GM12878 (cell line): ENCODE measurements around the gene CEND1. TPM values are rescaled to one million over a fixed set of nuclear protein-coding genes. Genes with fewer than 3 reads are reported as not detected.

Experiments used
- ATAC-seq: fragments of 200-7000 bp; cut with Tn5 transposase; 3 replicates; pipeline ENCODE4 v1.9.1; 2020; ENCODE audit warnings: mild to moderate bottlenecking, moderate library complexity
- BruUV-seq: library from RNA; stranded (reverse); fragments of 400-500 nt; replicated peaks from 2 replicates; lab custom pipeline; 2021; lab: Mats Ljungman, UMichigan
- CTCF ChIA-PET: fragments of 300-600 bp; sonication (Branson Sonifier 250); formaldehyde crosslinking; extraction: SDS; loops from one replicate; lab custom pipeline; 2021; ENCODE audit warnings: inconsistent platforms; lab: Yijun Ruan, JAX
- POLR2A ChIA-PET: fragments of 350-600 bp; formaldehyde crosslinking; extraction: SDS; loops from one replicate; lab custom pipeline; 2021; ENCODE audit warnings: inconsistent platforms; lab: Charles Lee
- RAD21 ChIA-PET: fragments of 300-600 bp; sonication (Branson Sonifier 250); formaldehyde crosslinking; loops from one replicate; lab custom pipeline; 2023; ENCODE audit warnings: antibody characterized with exemption; ENCODE audit not compliant: unreplicated experiment; lab: Charles Lee
- SMC1A ChIA-PET: fragments of 300-600 bp; sonication (Branson Sonifier 250); formaldehyde crosslinking; loops from one replicate; lab custom pipeline; 2023; ENCODE audit not compliant: unreplicated experiment, uncharacterized antibody; lab: Charles Lee
- DNase-seq: peaks from one replicate; pipeline ENCODE4 v3.0.0-alpha.2; 2011; ENCODE audit warnings: low read depth, low spot score
- FAIRE-seq: peaks from 3 replicates; lab custom pipeline; 2011; peaks lifted over from hg19 to GRCh38; lab: Jason Lieb, UNC
- H2AFZ ChIP-seq: 2 replicates; pipeline ENCODE4 v1.6.0; 2011; ENCODE audit warnings: low read depth, low read length, control low read depth; ENCODE audit not compliant: control insufficient read depth
- H3K27ac ChIP-seq: 2 replicates; pipeline ENCODE4 v1.5.1; 2011; ENCODE audit warnings: control low read depth; ENCODE audit not compliant: control insufficient read depth, insufficient read depth
- H3K27me3 ChIP-seq, 2 experiments: replicated peaks in 1 of 2; 2 replicates each; pipeline versions ENCODE4 v1.6.0 to v1.6.1; 2011; ENCODE audit warnings: low read length in 1 of 2; ENCODE audit not compliant: control insufficient read depth in 2 of 2, insufficient read depth in 2 of 2
- H3K36me3 ChIP-seq, 2 experiments: 2 replicates each; pipeline ENCODE4 v1.5.1; 2011; ENCODE audit warnings: low read length in 1 of 2; ENCODE audit not compliant: control insufficient read depth in 2 of 2, insufficient read depth in 2 of 2
- H3K4me1 ChIP-seq: 2 replicates; pipeline ENCODE4 v1.6.1; 2011; ENCODE audit warnings: mild to moderate bottlenecking, low read length, moderate library complexity, mixed read lengths; ENCODE audit not compliant: control insufficient read depth, insufficient read depth
- H3K4me2 ChIP-seq: 2 replicates; pipeline ENCODE4 v1.6.0; 2011; ENCODE audit warnings: control low read depth; ENCODE audit not compliant: control insufficient read depth, insufficient read depth
- H3K4me3 ChIP-seq: fragments of 200-600 bp; sonication (generic); 2 replicates; pipeline ENCODE4 v1.5.1; 2016
- H3K79me2 ChIP-seq: 2 replicates; pipeline ENCODE4 v1.6.0; 2011; ENCODE audit warnings: low read length; ENCODE audit not compliant: control insufficient read depth, insufficient read depth
- H3K9ac ChIP-seq: 2 replicates; pipeline ENCODE4 v1.8.0; 2011; ENCODE audit warnings: low read length, control low read depth, mixed read lengths; ENCODE audit not compliant: control insufficient read depth, insufficient read depth
- H3K9me3 ChIP-seq: replicated peaks from 3 replicates; pipeline ENCODE4 v1.5.1; 2011; ENCODE audit warnings: mild to moderate bottlenecking, low read length; ENCODE audit not compliant: control insufficient read depth, insufficient read depth
- H4K20me1 ChIP-seq: 2 replicates; pipeline ENCODE4 v1.6.0; 2011; ENCODE audit not compliant: control insufficient read depth, insufficient read depth
- CREM ChIP-seq: IDR thresholded peaks from 2 replicates; pipeline ENCODE4 v1.6.1; 2014; ENCODE audit warnings: antibody characterized with exemption, low read depth
- KLF5 ChIP-seq: fragments of 450-650 bp; IDR thresholded peaks from 2 replicates; pipeline ENCODE4 v1.6.1; 2014; ENCODE audit warnings: mild to moderate bottlenecking; ENCODE audit not compliant: partially characterized antibody
- NFIC ChIP-seq: IDR thresholded peaks from 2 replicates; pipeline ENCODE4 v1.6.1; 2012; ENCODE audit warnings: low read depth, mild to moderate bottlenecking, inconsistent platforms, low read length, moderate library complexity
- ZBTB11 ChIP-seq: fragments of 450-650 bp; formaldehyde crosslinking; IDR thresholded peaks from 2 replicates; pipeline ENCODE4 v1.5.0; 2022; ENCODE audit warnings: mild to moderate bottlenecking, missing genetic modification characterization
- WGBS: methylation state at CpG from one replicate; pipeline ENCODE4 v1.1.6; 2016; ENCODE audit warnings: low lambda C conversion rate; ENCODE audit not compliant: insufficient replicate concordance, insufficient coverage; ENCODE audit errors: missing lambda C conversion rate; 5-methylcytosine and 5-hydroxymethylcytosine counted together
- in situ Hi-C: fragments of 300-500 bp; cut with MboI; formaldehyde crosslinking; loops from 9 replicates; pipeline ENCODE4 v1.14.3; 2018; ENCODE audit warnings: mixed read lengths
- intact Hi-C: fragments of 100-400 bp; cut with micrococcal nuclease; formaldehyde crosslinking; loops from one replicate; pipeline ENCODE4 v1.14.2; 2022; ENCODE audit not compliant: unreplicated experiment
- polyA plus RNA-seq, 11 experiments: library from polyadenylated mRNA; depleted of rRNA in 4 of 11; unstranded in 6 of 11; stranded (reverse) in 5 of 11; fragments of >200 nt; fragmentation: Nextera tagmentation in 4 of 11; fragmentation: Illumina TruSeq in 1 of 11; extraction: Ambion mirVana in 4 of 11; extraction: Trizol in 1 of 11; gene quantifications; 1 replicate in 1 of 11; 2 replicates in 10 of 11; pipeline versions ENCODE4 v1.2.1 to v1.2.3, GENCODE V29; 2011 to 2016; ENCODE audit warnings: inconsistent platforms in 2 of 11, missing spikeins in 2 of 11, low read depth in 1 of 11
- total RNA-seq, 4 experiments: library from RNA; depleted of rRNA in 3 of 4; stranded (reverse); fragments of >200 nt in 3 of 4; fragmentation: Illumina TruSeq in 1 of 4; extraction: Trizol in 1 of 4; gene quantifications; 2 replicates each; pipeline versions ENCODE4 v1.2.1 to v1.2.3, GENCODE V29; 2013 to 2021

The CEND1 gene
- total and polyA plus RNA-seq, 10 of the 15 experiments (the other 5 are each of a cell fraction or from before 2014, with no cell fraction given): 0.31 to 13.6 (median 7.2) TPM; not detected in 1

GRCh38 chr11:800473-800872, 10.6 kb upstream of the CEND1 start:
- Histone ChIP-seq H3K36me3 (peaks cover 0 to 10% of the 10 kb centered on the region in 2 experiments; a peak in 2 of 4 replicates), H3K4me1 (peaks cover 21% of the 10 kb centered on the region), H3K9ac (no peak overlapping the region), H3K4me3 (no peak overlapping the region), H4K20me1 (no peaks in the 10 kb centered on the region), H3K9me3 (no peaks in the 10 kb centered on the region), H2AFZ (no peak overlapping the region), H3K27me3 (no peaks in the 10 kb centered on the region), H3K27ac (no peak overlapping the region), H3K79me2 (peaks cover 33% of the 10 kb centered on the region), H3K4me2 (no peak overlapping the region)
- FAIRE-seq: no peak
- ChIA-PET CTCF (no interaction called here), RAD21 (no interaction called here), POLR2A (no interaction called here), SMC1A (no interaction called here)
- BruUV-seq: no TSS peak
- no peak for TF ChIP-seq NFIC
- no peak for TF ChIP-seq CREM
- no peak for TF ChIP-seq ZBTB11
- TF ChIP-seq KLF5: no peak
- intact Hi-C loops: no loop called here
- ATAC-seq: no peak
- no peak for DNase-seq
- in situ Hi-C loops: loop anchor here (25.0 kb wide), 1 partner anchor 1587 kb away; the partner anchor contains the start of gene CD81
- 95% methylated on average over 30 of the region's 30 CpGs for WGBS
